HCT116 (cell line): Measurements from ENCODE around the gene ANAPC4.

ENCODE experiments used
- CBX3 ChIP-seq: IDR thresholded peaks from 2 replicates; pipeline ENCODE4 v1.6.1; 2012; ENCODE audit warnings: low read depth
- EGR1 ChIP-seq: IDR thresholded peaks from 2 replicates; pipeline ENCODE4 v1.6.1; 2012; ENCODE audit warnings: low read depth
- EZH2 ChIP-seq: fragments of 200-600 bp; sonication (generic); IDR thresholded peaks from 2 replicates; pipeline ENCODE4 v1.6.1; 2017; ENCODE audit warnings: antibody characterized with exemption, mixed run types
- POLR2A ChIP-seq: IDR thresholded peaks from 2 replicates; pipeline ENCODE4 v1.7.0; 2011; ENCODE audit warnings: borderline replicate concordance; ENCODE audit not compliant: insufficient read depth, insufficient read length; ENCODE audit errors: extremely low read depth
- SIN3A ChIP-seq: IDR thresholded peaks from 2 replicates; pipeline ENCODE4 v1.6.1; 2012; ENCODE audit warnings: low read depth
- SRF ChIP-seq: IDR thresholded peaks from 2 replicates; pipeline ENCODE4 v1.6.1; 2012; ENCODE audit warnings: low read depth
- ZFX ChIP-seq: fragments of 450-650 bp; IDR thresholded peaks from 2 replicates; pipeline ENCODE4 v1.6.1; 2017
- TF ChIP-seq, protein P1 (sequence below), 3 experiments: fragments of 200-600 bp in 1 of 3; sonication (generic) in 1 of 3; IDR thresholded peaks in 2 of 3; conservative IDR thresholded peaks in 1 of 3; 2 replicates each; pipeline ENCODE4 v1.5.1; 2012 to 2017; ENCODE audit warnings: low read depth in 2 of 3, low read length in 2 of 3, antibody characterized with exemption in 1 of 3, borderline replicate concordance in 1 of 3, control low read depth in 1 of 3, mild to moderate bottlenecking in 1 of 3, mixed read lengths in 1 of 3, mixed run types in 1 of 3, moderate library complexity in 1 of 3; ENCODE audit not compliant: insufficient read depth in 1 of 3
- TF ChIP-seq, protein P2 (sequence below): IDR thresholded peaks from 2 replicates; pipeline ENCODE4 v1.6.1; 2012; ENCODE audit warnings: low read depth

DNA sequence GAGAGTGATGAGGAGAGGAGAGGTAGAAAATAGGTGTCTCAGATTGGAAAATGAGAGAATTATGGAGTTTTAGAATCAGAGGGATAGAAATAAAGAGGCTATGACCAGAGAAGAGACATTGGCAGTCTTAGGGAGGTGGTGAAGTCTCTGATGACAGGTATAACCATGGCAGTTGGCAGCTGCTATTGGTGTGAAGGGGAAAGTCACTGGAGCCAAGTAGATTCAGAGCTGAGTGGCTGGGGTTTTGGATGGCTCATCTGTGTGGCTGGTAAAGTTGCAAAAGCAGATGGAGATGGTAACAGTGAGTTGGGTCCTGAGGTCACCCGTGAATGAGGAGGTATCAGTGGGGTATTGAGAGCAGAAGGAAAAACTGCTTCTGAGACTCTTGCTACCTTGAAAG is 46.5 kb downstream of the ANAPC4 start:
- TF ChIP-seq, protein P1, sequence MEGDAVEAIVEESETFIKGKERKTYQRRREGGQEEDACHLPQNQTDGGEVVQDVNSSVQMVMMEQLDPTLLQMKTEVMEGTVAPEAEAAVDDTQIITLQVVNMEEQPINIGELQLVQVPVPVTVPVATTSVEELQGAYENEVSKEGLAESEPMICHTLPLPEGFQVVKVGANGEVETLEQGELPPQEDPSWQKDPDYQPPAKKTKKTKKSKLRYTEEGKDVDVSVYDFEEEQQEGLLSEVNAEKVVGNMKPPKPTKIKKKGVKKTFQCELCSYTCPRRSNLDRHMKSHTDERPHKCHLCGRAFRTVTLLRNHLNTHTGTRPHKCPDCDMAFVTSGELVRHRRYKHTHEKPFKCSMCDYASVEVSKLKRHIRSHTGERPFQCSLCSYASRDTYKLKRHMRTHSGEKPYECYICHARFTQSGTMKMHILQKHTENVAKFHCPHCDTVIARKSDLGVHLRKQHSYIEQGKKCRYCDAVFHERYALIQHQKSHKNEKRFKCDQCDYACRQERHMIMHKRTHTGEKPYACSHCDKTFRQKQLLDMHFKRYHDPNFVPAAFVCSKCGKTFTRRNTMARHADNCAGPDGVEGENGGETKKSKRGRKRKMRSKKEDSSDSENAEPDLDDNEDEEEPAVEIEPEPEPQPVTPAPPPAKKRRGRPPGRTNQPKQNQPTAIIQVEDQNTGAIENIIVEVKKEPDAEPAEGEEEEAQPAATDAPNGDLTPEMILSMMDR (IDR thresholded peaks at IDR 0.05 in 2 of 3, conservative IDR thresholded peaks at IDR 0.05 in 1 of 3; ENCODE audit: borderline replicate concordance in 1 of 3, insufficient read depth in 1 of 3, low read depth in 2 of 3, low read length in 2 of 3): no peak
- TF ChIP-seq POLR2A: no peak
- TF ChIP-seq SRF: no peak
- TF ChIP-seq, protein P2, sequence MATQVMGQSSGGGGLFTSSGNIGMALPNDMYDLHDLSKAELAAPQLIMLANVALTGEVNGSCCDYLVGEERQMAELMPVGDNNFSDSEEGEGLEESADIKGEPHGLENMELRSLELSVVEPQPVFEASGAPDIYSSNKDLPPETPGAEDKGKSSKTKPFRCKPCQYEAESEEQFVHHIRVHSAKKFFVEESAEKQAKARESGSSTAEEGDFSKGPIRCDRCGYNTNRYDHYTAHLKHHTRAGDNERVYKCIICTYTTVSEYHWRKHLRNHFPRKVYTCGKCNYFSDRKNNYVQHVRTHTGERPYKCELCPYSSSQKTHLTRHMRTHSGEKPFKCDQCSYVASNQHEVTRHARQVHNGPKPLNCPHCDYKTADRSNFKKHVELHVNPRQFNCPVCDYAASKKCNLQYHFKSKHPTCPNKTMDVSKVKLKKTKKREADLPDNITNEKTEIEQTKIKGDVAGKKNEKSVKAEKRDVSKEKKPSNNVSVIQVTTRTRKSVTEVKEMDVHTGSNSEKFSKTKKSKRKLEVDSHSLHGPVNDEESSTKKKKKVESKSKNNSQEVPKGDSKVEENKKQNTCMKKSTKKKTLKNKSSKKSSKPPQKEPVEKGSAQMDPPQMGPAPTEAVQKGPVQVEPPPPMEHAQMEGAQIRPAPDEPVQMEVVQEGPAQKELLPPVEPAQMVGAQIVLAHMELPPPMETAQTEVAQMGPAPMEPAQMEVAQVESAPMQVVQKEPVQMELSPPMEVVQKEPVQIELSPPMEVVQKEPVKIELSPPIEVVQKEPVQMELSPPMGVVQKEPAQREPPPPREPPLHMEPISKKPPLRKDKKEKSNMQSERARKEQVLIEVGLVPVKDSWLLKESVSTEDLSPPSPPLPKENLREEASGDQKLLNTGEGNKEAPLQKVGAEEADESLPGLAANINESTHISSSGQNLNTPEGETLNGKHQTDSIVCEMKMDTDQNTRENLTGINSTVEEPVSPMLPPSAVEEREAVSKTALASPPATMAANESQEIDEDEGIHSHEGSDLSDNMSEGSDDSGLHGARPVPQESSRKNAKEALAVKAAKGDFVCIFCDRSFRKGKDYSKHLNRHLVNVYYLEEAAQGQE: no peak
- TF ChIP-seq EZH2: no peak
- TF ChIP-seq CBX3: no peak
- no peak for TF ChIP-seq ZFX
- no peak for TF ChIP-seq SIN3A
- no peak for TF ChIP-seq EGR1
